Erythroblast (primary cell): ENCODE results near the gene INCENP.

Experiments used
- GATA1 ChIP-seq: IDR thresholded peaks from 2 replicates; pipeline ENCODE4 v1.6.1; 2011; ENCODE audit warnings: low read depth, mild to moderate bottlenecking, control low read depth, low read length, moderate library complexity
- POLR2A ChIP-seq: IDR thresholded peaks from 2 replicates; pipeline ENCODE4 v1.6.1; 2011; ENCODE audit warnings: mild to moderate bottlenecking, low read length

GRCh38 chr11:62193952-62194351 is 70.1 kb downstream of the INCENP start:
- TF ChIP-seq POLR2A (no peak), GATA1 (no peak)
